Measurements from ENCODE around the gene ZGPAT.

Gene ZGPAT

DNA sequence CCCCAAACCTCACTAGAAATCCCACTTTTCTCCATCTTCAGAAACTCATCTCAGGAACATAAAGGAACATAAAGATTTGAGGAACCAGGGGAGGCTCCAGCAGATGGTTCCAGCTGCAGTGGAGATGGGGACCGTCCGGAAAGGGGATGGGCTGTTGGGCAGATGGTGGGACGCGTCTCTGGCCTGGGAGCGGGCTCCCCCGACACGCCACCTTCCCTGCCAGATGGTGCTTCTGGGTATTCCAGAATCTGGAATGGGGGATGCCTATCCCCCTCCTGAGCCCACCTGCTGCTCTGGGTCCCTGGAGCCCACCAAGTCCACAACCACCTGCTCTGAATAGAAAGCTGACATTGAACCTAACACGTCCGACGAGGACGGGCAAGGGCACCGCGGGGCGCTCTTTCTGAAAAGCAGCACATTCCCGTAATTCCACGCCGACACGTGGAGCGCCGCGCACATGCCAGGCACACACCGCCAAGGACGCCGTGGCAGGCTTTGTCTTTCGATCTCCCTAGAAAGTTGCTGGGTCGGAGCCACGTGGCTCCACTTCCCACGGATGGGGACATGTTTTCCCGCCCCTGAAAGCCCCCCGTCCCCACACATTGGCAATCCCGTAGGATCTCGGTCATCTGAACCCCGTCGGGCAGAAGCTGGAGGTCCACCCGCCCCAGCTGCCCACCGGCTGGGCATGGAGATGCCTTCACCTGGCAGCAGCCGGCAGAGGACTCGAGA lies 59.0 kb downstream of the ZGPAT start:
- H3K4me3 ChIP-seq (ENCODE audit: low read length): no peak overlapping the region
- DNase-seq (ENCODE audit: low read depth): no peak
- TF ChIP-seq, protein P1, sequence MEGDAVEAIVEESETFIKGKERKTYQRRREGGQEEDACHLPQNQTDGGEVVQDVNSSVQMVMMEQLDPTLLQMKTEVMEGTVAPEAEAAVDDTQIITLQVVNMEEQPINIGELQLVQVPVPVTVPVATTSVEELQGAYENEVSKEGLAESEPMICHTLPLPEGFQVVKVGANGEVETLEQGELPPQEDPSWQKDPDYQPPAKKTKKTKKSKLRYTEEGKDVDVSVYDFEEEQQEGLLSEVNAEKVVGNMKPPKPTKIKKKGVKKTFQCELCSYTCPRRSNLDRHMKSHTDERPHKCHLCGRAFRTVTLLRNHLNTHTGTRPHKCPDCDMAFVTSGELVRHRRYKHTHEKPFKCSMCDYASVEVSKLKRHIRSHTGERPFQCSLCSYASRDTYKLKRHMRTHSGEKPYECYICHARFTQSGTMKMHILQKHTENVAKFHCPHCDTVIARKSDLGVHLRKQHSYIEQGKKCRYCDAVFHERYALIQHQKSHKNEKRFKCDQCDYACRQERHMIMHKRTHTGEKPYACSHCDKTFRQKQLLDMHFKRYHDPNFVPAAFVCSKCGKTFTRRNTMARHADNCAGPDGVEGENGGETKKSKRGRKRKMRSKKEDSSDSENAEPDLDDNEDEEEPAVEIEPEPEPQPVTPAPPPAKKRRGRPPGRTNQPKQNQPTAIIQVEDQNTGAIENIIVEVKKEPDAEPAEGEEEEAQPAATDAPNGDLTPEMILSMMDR (conservative IDR thresholded peaks at IDR 0.05; ENCODE audit: low read length): no peak

DNA sequence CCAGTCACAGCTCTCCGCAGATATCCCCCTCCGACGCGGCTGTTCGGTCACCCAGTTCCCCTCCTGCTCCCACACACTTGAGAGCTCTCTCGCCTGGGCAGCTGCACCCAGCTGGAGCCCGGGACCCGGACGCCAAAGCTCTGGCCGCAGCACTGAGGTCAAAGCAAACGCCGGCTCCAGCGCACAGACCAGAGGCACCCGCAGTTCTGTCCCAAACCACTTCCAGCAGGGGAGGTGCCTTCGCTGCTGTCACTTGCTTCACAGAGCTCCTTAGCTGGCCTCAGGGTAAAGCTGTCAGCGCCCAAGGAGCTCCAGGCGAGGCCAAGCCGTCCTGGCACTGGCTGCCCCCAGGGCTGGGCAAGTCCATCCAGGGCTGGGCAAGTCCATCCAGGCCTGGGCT lies 59.6 kb downstream of the ZGPAT start:
- no peak for DNase-seq (ENCODE audit: low read depth)
- no peak overlapping the region for H3K4me3 ChIP-seq (ENCODE audit: low read length)
- TF ChIP-seq, protein P1 (conservative IDR thresholded peaks at IDR 0.05; ENCODE audit: low read length): no peak

DNA sequence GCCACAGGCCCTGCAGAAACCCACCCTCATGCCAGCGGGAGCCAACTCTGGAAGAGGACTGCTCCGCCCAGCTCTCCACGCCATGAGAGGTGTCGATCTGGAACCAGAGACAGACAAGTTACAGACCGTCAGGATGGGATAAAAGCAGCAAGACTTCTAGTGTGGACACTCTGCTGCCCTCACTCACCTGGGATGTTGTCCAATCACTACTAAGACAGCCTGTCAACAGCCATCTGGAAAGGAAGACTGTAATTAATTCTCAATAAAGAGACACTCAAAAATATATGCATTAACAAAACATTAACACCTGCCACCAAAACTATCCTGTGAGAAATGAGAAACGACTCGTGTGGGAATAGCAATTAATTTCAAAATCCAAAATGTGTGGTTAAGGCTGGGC lies 60.0 kb downstream of the ZGPAT start:
- no peak for DNase-seq (ENCODE audit: low read depth)
- TF ChIP-seq, protein P1 (conservative IDR thresholded peaks at IDR 0.05; ENCODE audit: low read length): no peak
- H3K4me3 ChIP-seq (ENCODE audit: low read length): no peak overlapping the region

DNA sequence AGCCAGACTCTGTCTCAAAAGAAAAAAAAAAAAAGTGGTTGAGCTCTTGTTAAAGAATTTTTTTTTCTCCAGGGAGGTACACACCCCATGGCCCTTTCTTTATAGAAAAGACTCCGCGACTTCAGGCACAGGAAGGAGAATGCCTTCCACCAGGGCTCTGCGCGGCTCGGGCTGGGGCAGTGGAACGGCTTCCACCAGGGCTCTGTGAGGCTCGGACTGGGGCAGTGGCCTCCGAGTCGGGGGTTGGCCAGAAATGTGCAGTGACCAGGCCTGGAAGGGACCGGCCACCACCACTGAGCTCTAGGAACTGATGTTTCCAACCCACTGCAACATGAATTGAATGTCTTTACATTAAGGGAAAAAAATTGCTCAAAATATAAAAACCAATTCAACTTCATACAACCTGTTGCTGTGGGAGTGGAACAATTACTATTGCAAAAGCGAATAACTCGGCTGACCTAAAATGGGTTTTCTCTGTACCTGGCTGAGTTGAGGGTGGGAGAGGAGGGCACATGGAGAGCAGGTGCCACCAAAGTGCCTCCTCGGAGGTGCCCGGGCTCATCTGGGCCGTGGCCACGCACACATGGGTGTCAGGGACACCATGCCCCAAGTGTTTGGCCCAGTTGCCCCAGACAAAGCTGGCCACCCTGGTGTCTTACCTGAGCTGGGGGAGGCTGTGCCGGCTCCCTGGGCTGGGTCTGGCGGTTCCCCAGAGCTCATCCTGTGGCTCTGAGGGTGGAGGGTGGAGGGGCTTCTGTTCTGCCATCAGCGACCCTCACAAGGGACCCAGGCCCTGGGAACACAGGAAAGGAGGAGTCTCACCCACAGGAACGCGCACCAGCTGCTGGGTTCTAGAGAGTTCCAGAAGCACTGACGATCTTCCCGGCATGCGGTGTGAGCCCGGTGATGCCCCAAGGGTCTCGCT lies 61.0 kb downstream of the ZGPAT start:
- H3K4me3 ChIP-seq (ENCODE audit: low read length): no peak overlapping the region
- no peak for DNase-seq (ENCODE audit: low read depth)
- TF ChIP-seq, protein P1 (conservative IDR thresholded peaks at IDR 0.05; ENCODE audit: low read length): no peak

DNA sequence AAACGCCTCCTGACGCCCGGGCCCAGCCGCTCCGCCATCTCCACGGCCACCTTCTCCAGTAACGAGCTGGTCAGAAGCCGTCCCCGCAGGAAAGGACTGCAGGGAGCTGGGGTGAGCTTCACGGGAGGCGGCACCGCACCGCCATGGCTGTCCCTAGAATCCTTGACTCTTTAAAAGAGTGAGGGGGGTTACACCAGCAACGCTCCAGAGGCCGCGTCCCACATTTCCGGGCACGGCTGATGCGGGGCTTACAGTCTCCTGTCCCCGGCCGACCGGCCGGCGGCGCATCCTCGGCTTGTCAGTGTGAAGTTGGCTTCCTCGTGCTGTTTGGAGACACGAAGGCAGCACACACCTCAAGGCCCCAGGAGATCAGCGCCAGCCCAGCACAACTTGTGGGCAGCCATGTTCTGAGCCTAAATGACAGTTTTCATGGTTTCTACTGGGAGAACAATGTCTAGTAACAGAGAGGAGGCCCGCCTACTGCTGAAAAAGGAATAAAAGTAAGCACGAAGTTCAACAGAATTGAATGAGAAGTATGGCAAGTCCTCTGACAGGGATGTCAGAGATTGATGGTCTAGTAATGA lies 62.1 kb downstream of the ZGPAT start:
- no peak overlapping the region for H3K4me3 ChIP-seq (ENCODE audit: low read length)
- TF ChIP-seq, protein P1 (conservative IDR thresholded peaks at IDR 0.05; ENCODE audit: low read length): no peak
- DNase-seq (ENCODE audit: low read depth): no peak

DNA sequence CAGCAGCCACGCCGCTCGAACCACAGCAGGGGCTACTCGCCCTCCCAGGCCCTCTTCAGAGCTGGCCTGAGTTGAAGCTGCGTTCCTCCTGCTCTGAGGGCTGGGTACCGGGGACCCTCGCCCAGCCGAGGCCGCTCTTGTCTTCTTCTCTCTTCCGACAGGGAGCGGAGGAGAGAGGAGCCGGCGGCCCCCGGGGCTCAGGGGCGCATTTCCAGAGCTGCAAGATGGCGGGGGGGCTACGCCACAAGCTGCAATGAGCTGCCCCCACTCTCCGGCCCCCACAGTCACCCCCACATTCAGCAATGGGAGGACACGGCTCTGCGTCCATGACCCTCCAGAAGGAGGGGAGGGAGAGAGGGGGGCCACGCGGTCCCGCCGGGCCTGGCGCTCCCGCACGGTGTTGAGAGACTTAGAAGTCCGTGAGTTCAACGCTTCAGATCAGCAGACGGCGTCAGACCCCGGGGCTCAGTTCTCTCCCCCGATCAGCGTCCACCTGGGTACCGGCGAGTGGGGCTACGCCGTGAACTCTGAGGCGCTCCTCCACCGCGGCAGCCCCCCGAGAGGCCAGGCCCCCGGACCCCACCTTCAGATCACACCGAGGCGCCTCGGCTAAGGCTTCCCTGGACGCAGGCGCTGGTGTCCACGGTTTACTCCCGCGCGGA lies 63.3 kb downstream of the ZGPAT start:
- TF ChIP-seq, protein P1 (conservative IDR thresholded peaks at IDR 0.05; ENCODE audit: low read length): no peak
- no peak for DNase-seq (ENCODE audit: low read depth)
- no peak overlapping the region for H3K4me3 ChIP-seq (ENCODE audit: low read length)
